DMS153 treated with DMSO at 0.1 percent for 48 hours (cell line): ENCODE measurements around the gene ITPR1.

ENCODE experiments used
- DNase-seq: peaks from one replicate; lab custom pipeline; 2025; ENCODE audit not compliant: unreplicated experiment; lab: John Stamatoyannopoulos, UW

ITPR1 gene

GRCh38 chr3:4508048-4508981 lies 15.2 kb downstream of the ITPR1 start:
- DNase-seq: no peak

DNA sequence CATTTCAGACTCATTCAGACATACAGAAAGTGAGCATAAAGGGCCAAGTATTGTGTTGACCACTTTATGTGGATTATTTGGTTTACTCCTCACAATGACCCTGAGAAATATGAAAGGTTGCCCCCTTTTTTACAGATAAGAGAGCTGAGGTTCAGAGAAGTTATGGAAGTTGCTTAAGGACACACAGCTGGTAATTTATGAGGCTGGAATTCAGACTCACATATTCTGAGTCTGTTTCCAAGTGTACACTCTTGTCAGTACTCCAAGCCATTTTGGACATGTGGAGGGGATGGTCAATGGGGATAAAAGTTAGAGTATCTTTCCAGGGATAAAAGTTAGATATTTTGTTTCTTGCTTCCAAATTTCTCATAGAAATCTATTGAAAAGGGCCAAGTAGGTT lies 15.9 kb downstream of the ITPR1 start:
- DNase-seq: no peak

- DNase-seq: no peak
Measured at GRCh38 chr3:4509983-4510755, 17.0 kb downstream of the ITPR1 start.

GRCh38 chr3:4511491-4512262 lies 18.5 kb downstream of the ITPR1 start:
- no peak for DNase-seq

GRCh38 chr3:4512895-4513616 lies 19.9 kb downstream of the ITPR1 start:
- no peak for DNase-seq

DNA sequence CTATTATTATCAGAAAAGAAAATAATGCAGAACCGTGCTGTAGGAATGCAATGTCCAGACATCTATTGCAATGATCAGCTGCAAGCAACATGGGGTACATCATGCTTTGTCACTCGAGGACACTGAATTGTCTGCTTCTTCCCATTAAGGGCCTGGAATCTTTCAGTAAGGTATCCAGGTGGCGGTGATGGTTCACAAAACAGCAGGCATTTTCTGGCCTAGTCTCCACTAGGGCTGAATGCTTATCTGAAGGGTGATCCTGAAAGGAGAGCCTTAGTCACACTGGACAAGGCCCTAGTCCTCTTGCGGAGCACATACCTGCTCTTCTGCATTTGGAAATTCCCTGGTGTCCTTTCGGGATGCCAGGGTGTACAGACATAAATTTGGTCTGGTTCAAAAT lies 21.2 kb downstream of the ITPR1 start:
- no peak for DNase-seq

GRCh38 chr3:4514916-4515315 lies 21.8 kb downstream of the ITPR1 start:
- no peak for DNase-seq

DNA sequence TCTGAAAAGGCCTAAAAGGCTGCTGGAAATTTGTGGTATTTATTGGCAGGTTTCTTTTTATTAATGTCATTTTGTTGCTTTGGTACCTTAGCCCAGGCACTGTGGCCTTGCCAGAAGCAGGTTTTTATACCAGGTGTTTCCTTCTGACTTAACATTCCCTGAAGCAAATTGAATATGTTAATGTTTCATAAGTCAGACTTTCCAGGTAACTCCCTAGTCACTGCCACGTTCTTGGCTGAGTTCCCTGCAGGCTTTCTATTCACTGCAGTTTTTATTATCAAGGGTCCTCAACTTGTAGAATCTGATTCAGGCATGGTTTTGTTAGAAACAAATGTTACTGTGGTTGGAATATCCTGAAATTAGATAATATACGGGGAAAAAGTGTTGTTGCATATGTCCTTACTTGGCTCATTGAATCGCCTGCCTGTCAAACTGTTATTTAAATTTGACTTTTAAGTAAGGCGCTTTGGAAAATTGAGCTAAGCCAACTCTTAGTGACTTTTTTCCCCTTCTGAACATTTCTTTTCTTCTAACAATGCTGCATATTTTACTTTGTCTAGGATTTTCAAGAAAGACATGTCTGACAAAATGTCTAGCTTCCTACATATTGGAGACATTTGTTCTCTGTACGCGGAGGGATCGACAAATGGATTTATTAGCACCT lies 22.9 kb downstream of the ITPR1 start:
- DNase-seq: no peak

- DNase-seq: no peak
Measured at GRCh38 chr3:4517093-4517492, 23.9 kb downstream of the ITPR1 start.

- no peak for DNase-seq
Measured at GRCh38 chr3:4517643-4518311, 24.6 kb downstream of the ITPR1 start.

GRCh38 chr3:4520033-4520816 lies 27.1 kb downstream of the ITPR1 start:
- no peak for DNase-seq

DNA sequence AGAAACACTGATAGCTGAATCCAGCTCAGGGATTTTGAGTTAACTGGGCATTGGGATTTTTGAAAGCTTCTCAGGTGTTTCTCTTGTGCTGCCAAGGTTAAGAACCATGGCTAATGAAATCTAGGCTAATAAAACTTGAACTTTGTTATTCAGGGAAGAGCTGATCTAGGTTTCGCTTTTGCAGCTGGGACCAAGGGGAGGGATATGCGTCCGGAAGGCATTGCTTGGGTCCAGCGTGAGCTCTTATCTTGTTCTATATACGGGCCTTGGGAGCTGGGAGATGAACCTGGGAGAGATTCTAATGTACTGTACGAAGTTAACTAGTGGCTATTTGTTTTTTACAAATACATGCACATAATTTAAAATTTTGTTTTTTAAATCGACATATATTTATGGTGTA lies 29.8 kb downstream of the ITPR1 start:
- DNase-seq: no peak

DNA sequence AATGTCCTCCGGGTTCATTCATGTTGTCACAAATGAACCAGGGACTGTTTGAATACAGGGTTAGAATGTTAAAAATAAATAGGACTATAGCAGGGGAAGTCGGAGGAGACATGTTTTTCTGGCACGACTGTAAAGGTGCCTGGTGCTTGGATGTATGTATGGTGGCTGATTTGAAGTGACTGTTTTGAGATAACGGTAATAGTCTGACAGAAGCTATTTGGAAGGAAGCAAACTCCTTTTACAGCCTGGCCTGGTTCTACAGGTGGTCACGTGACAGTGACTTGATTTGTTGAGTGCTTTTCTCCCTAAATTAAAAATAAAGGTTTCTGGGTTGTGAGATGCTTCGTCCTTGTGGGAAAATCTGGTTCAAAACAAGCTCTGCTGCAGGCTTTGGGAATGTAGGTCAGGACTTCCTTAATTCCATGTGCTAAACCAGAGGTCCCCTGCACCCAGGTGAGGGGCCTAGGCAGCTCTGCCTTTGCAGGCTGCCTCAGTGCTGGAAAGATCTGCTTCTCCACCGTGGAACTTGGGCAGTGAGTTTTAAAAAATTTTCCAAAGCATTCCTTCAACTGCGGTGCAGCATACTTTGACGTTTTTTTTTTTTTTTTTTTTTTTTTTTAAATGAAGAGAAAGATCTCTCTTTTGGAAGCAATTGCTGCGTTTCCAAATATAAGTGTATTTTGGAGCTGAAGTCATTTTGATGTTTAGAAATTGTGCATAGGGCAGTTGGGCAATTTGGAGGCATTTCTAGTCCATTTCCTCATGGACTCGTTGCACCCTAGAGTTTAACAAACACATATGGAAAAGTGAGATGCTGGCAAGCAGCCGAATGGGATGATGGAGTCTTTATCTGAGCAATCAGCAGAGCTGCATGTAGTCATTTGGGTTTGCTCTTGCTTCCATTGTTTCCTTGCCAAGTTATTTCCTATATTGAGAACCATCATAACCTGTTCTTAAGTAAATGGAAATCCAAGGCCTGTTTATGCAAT lies 30.9 kb downstream of the ITPR1 start:
- no peak for DNase-seq

DNA sequence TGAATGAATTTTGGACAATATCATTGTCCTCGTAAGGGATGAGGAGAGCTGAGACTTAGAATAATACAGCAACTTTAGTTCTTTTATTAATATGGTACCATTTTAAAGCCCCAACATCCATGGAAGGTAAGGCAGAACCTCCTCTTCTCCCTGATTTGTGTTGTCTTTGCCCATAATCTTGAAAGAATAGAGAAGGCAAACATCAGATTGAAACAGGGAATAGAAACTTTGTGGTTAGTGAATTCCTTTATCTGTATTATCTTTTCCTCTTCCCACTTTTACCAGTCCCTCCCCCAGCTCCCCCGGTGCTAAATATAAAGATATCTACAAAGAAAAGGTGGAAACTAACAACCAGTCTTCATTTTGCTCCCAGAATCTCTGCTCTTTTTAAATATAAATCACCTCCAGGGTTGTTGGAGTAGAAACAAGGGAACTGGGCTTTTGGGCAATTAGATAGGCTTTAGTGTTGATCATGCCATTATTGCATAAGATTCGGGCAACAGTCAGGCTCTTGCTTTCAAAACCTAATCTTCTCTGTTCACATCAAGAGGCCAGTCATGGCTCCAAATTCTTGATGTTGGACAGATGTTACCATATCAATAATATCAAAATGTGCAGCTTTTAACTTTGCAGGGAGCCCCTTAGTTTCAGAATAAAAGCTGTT lies 32.5 kb downstream of the ITPR1 start:
- DNase-seq: no peak

GRCh38 chr3:4528320-4528719 lies 35.2 kb downstream of the ITPR1 start:
- DNase-seq: no peak

DNA sequence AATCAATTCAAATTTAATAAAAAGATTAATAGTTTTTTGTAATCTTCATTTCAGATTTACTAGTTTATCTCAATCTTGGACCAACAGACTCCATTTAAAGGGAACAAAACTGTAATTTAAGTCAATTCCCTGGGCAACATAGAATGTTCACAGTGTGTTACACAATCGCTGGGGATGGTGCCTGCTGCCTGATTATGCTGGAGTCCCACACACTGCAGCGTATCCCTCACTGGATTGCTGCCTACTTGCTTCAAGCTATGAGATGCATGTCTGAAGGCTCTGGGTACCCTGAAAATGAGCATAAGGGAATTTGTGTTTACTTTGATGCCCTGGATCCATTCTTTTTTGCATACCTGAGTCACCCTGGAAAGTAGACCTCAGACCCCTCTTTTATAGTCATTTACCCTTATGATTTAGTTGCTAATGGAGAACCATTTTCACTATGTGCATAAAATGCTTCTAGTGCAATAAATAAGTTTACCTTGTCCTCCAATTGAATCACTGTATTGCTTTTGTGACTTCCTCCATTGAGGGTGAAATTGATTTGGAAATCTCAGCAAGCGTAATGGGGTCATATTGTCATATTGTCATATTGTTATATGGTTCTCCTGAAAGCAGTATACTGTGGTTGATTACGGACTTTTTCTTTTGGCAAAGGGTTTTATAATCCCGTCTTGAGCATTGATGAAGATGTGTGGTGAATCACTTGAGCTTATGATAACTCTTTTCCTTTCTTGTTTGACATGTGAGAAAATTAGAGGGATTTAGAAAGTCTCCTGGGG lies 35.9 kb downstream of the ITPR1 start:
- no peak for DNase-seq
